ENCODE results near the gene SIPA1L3. TPM values are rescaled to one million over a fixed set of nuclear protein-coding genes. Genes with fewer than 3 reads are reported as not detected.
A peak's percentile ranks its signal among the peaks of the same experiment; 100 is the strongest.

SIPA1L3 gene
- total and polyA plus RNA-seq, 2 donors from 2014 or later: 5.8 to 61.7 TPM

DNA sequence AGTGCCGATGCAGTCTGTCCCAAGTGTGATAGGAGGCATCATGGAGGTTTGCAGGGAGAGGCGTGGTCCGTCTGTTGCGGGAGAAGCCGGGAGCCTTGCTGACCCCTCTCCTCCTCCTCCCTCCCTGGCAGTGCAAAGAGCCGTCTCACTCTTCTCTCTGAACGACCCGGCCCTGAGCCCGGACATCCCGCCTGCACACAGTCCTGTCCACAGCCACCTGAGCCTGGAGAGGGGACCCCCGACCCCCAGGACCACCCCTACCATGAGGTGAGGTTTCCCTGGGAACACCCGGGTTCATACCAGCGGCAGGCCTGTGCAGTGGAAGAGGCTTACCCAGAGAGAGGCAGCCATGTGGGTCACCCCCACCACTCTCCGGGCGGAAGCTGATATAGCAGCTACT, 294.7 kb downstream of the SIPA1L3 start:
- intact Hi-C loops (cut with DNase I): no loop called here
- TF ChIP-seq CTCF (IDR thresholded peaks at IDR 0.05; ENCODE audit: borderline replicate concordance, extremely low read depth, insufficient read depth): no peak
- no peaks in the 10 kb centered on the region for H3K27me3 ChIP-seq (ENCODE audit: control insufficient read depth, insufficient read depth, low read length)
- H3K27ac ChIP-seq (ENCODE audit: low read depth in 2 of 2, low read length in 2 of 2): no peak overlapping the region
- DNase-seq: peak in 1 of 5 donors; percentile 37
- H3K4me3 ChIP-seq (ENCODE audit: low read length in 3 of 3): no peak overlapping the region
- no peak for FAIRE-seq
- no peak overlapping the region for H3K9ac ChIP-seq (ENCODE audit: low read length in 3 of 3)
- H3K36me3 ChIP-seq (ENCODE audit: control insufficient read depth in 2 of 3, insufficient read depth in 3 of 3, low read length in 3 of 3): peaks cover 0 to 15% (median 3%) of the 10 kb centered on the region in 3 donors
- no peaks in the 10 kb centered on the region for H3K9me3 ChIP-seq (ENCODE audit: control insufficient read depth in 2 of 3, insufficient read depth in 1 of 3, low read length in 3 of 3)
- no peaks in the 10 kb centered on the region for H3K4me1 ChIP-seq (ENCODE audit: control insufficient read depth in 2 of 3, insufficient read depth in 2 of 3, low read depth in 1 of 3, low read length in 3 of 3)

DNA sequence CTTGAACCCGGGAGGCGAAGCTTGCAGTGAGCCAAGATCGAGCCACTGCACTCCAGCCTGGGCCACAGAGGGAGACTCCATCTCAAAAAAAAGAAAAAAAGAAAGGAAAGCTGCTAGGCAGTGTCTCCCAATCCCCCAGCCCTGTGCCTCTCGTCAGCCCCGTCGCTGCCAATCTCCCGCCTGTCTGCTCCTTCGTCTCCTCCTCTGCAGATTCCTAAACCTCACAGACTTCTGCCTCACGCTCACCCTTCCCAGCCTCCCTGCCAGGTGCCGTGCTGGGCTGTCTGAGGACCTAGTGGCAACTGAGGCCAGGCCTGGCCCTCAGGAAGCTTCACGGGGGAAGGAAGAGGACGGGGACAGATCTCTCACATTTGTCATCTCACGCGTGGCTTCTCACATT, 295.5 kb downstream of the SIPA1L3 start:
- peaks cover 0 to 13% (median 3%) of the 10 kb centered on the region in 3 donors for H3K36me3 ChIP-seq (ENCODE audit: control insufficient read depth in 2 of 3, insufficient read depth in 3 of 3, low read length in 3 of 3)
- TF ChIP-seq CTCF (IDR thresholded peaks at IDR 0.05; ENCODE audit: borderline replicate concordance, extremely low read depth, insufficient read depth): no peak
- FAIRE-seq (no peak), DNase-seq (no peak)
- no peaks in the 10 kb centered on the region for H3K27me3 ChIP-seq (ENCODE audit: control insufficient read depth, insufficient read depth, low read length)
- H3K4me3 ChIP-seq (ENCODE audit: low read length in 3 of 3): no peak overlapping the region
- H3K9ac ChIP-seq (ENCODE audit: low read length in 3 of 3): no peak overlapping the region
- no peaks in the 10 kb centered on the region for H3K9me3 ChIP-seq (ENCODE audit: control insufficient read depth in 2 of 3, insufficient read depth in 1 of 3, low read length in 3 of 3)
- no peaks in the 10 kb centered on the region for H3K4me1 ChIP-seq (ENCODE audit: control insufficient read depth in 2 of 3, insufficient read depth in 2 of 3, low read depth in 1 of 3, low read length in 3 of 3)
- intact Hi-C loops (cut with DNase I): no loop called here
- no peak overlapping the region for H3K27ac ChIP-seq (ENCODE audit: low read depth in 2 of 2, low read length in 2 of 2)

DNA sequence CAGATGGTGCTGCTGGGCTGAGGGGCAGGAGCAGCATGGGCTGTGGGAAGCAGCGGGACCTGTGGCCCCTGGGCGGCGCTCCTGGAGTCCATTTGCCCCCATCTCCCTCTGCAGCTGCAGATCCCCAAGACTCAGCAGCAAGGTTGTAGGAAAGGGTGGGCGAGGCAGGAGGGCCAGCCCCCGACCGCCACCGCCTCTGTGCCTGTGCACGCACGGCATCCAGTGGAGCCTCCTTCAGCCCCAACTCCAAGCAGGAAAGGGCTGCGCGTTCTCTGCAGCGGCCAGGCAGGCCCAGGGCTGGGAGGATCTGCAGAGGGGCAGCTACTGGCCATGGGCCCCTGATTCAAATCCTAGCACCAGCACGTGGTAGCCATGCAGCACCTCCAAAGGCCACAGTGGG, 296.2 kb downstream of the SIPA1L3 start:
- no peak for FAIRE-seq
- intact Hi-C loops (cut with DNase I): no loop called here
- TF ChIP-seq CTCF (IDR thresholded peaks at IDR 0.05; ENCODE audit: borderline replicate concordance, extremely low read depth, insufficient read depth): no peak
- Histone ChIP-seq H3K4me1 (ENCODE audit: control insufficient read depth in 2 of 3, insufficient read depth in 2 of 3, low read depth in 1 of 3, low read length in 3 of 3) (no peaks in the 10 kb centered on the region), H3K27me3 (ENCODE audit: control insufficient read depth, insufficient read depth, low read length) (no peaks in the 10 kb centered on the region), H3K36me3 (ENCODE audit: control insufficient read depth in 2 of 3, insufficient read depth in 3 of 3, low read length in 3 of 3) (peaks cover 0 to 13% (median 3%) of the 10 kb centered on the region in 3 donors), H3K9ac (ENCODE audit: low read length in 3 of 3) (no peak overlapping the region), H3K4me3 (ENCODE audit: low read length in 3 of 3) (no peak overlapping the region), H3K9me3 (ENCODE audit: control insufficient read depth in 2 of 3, insufficient read depth in 1 of 3, low read length in 3 of 3) (no peaks in the 10 kb centered on the region), H3K27ac (ENCODE audit: low read depth in 2 of 2, low read length in 2 of 2) (no peak overlapping the region)
- no peak for DNase-seq

DNA sequence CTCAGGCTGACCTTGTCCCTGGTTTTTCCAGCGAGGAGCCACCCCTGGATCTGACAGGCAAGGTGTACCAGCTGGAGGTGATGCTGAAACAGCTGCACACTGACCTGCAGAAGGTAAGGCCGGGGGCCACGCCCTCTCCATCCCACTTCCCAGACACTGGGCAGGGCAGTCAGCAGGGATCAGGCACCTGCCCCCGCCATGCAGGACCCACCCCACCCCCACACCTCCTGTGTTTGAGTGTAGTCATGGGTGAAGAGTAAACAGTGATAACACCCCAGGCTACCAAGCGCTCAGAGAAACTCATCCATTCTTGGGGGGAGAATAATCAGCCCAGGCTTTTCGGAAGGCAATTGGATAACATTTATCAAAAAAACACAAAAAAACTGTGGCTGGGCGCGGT, 297.1 kb downstream of the SIPA1L3 start:
- H3K27ac ChIP-seq (ENCODE audit: low read depth in 2 of 2, low read length in 2 of 2): no peak overlapping the region
- no peaks in the 10 kb centered on the region for H3K27me3 ChIP-seq (ENCODE audit: control insufficient read depth, insufficient read depth, low read length)
- no peaks in the 10 kb centered on the region for H3K9me3 ChIP-seq (ENCODE audit: control insufficient read depth in 2 of 3, insufficient read depth in 1 of 3, low read length in 3 of 3)
- intact Hi-C loops (cut with DNase I): no loop called here
- H3K9ac ChIP-seq (ENCODE audit: low read length in 3 of 3): no peak overlapping the region
- no peak overlapping the region for H3K4me3 ChIP-seq (ENCODE audit: low read length in 3 of 3)
- no peak for TF ChIP-seq CTCF (IDR thresholded peaks at IDR 0.05; ENCODE audit: borderline replicate concordance, extremely low read depth, insufficient read depth)
- no peaks in the 10 kb centered on the region for H3K4me1 ChIP-seq (ENCODE audit: control insufficient read depth in 2 of 3, insufficient read depth in 2 of 3, low read depth in 1 of 3, low read length in 3 of 3)
- DNase-seq (no peak), FAIRE-seq (no peak)
- H3K36me3 ChIP-seq (ENCODE audit: control insufficient read depth in 2 of 3, insufficient read depth in 3 of 3, low read length in 3 of 3): peaks cover 0 to 13% (median 3%) of the 10 kb centered on the region in 3 donors
